KMS-11 (cell line): Measurements from ENCODE around the gene SSBP3.

Source experiments
- H2AFZ ChIP-seq: fragments of 200-600 bp; sonication (generic); 2 replicates; pipeline ENCODE4 v1.6.1; 2016; ENCODE audit warnings: antibody characterized with exemption, mixed run types, low read depth
- H3K27ac ChIP-seq: fragments of 200-600 bp; sonication (generic); 2 replicates; pipeline ENCODE4 v1.6.1; 2016; ENCODE audit warnings: mild to moderate bottlenecking, mixed run types
- H3K27me3 ChIP-seq: fragments of 200-600 bp; sonication (generic); 2 replicates; pipeline ENCODE4 v1.6.1; 2017; ENCODE audit warnings: mild to moderate bottlenecking, low read depth, mixed run types, moderate library complexity; ENCODE audit not compliant: insufficient read depth
- H3K36me3 ChIP-seq: fragments of 200-600 bp; sonication (generic); 2 replicates; pipeline ENCODE4 v1.6.1; 2017; ENCODE audit warnings: mild to moderate bottlenecking, mixed run types; ENCODE audit not compliant: insufficient read depth
- H3K4me1 ChIP-seq: fragments of 200-600 bp; sonication (generic); 2 replicates; pipeline ENCODE4 v1.6.1; 2016; ENCODE audit warnings: mild to moderate bottlenecking, low read depth, mixed run types; ENCODE audit not compliant: poor library complexity, severe bottlenecking
- H3K4me2 ChIP-seq: fragments of 200-600 bp; sonication (generic); 2 replicates; pipeline ENCODE4 v1.7.0; 2016; ENCODE audit warnings: mild to moderate bottlenecking, mixed run types
- H3K4me3 ChIP-seq: fragments of 200-600 bp; sonication (generic); IDR thresholded peaks from 2 replicates; pipeline ENCODE4 v1.6.1; 2017; ENCODE audit warnings: low read depth, low read length, mixed read lengths; ENCODE audit not compliant: insufficient read depth
- H3K79me2 ChIP-seq: fragments of 200-600 bp; sonication (generic); 2 replicates; pipeline ENCODE4 v1.6.1; 2016; ENCODE audit warnings: low read depth, mixed run types; ENCODE audit not compliant: insufficient read depth
- H3K9ac ChIP-seq: fragments of 200-600 bp; sonication (generic); 2 replicates; pipeline ENCODE4 v1.6.1; 2016; ENCODE audit warnings: mild to moderate bottlenecking, mixed run types
- H4K20me1 ChIP-seq: fragments of 200-600 bp; sonication (generic); 2 replicates; pipeline ENCODE4 v1.6.1; 2016; ENCODE audit warnings: mild to moderate bottlenecking, mixed run types; ENCODE audit not compliant: insufficient read depth
- CTCF ChIP-seq: fragments of 200-600 bp; sonication (generic); conservative IDR thresholded peaks from 2 replicates; pipeline ENCODE4 v1.6.1; 2017; ENCODE audit warnings: low read depth, mild to moderate bottlenecking, antibody characterized with exemption, low read length, moderate library complexity, mixed read lengths

The SSBP3 gene

GRCh38 chr1:54277451-54278341, 128.5 kb downstream of the SSBP3 start:
- no peaks in the 10 kb centered on the region for H3K27me3 ChIP-seq
- no peak overlapping the region for H3K9ac ChIP-seq
- H2AFZ ChIP-seq = no peak overlapping the region
- no peaks in the 10 kb centered on the region for H4K20me1 ChIP-seq
- H3K4me3 ChIP-seq = no peak overlapping the region
- H3K4me2 ChIP-seq = peak overlapping the region; percentile 26; the same call in 1 of the 2 replicates
- no peaks in the 10 kb centered on the region for H3K79me2 ChIP-seq
- TF ChIP-seq CTCF = no peak
- no peaks in the 10 kb centered on the region for H3K36me3 ChIP-seq
- H3K4me1 ChIP-seq = peaks cover 17% of the 10 kb centered on the region
- H3K27ac ChIP-seq = 0 out of 2 replicates have a peak overlapping the region, but pooled peaks have one; percentile 4

GRCh38 chr1:54276617-54277450, 129.4 kb downstream of the SSBP3 start:
- Histone ChIP-seq H3K79me2 (no peaks in the 10 kb centered on the region), H3K27me3 (no peaks in the 10 kb centered on the region), H3K4me2 (peak overlapping the region; percentile 26; the same call in 1 of the 2 replicates), H3K4me1 (peaks cover 17% of the 10 kb centered on the region), H3K4me3 (no peak overlapping the region), H3K9ac (no peak overlapping the region), H3K36me3 (no peaks in the 10 kb centered on the region), H3K27ac (0 out of 2 replicates have a peak overlapping the region, but pooled peaks have one; percentile 4), H4K20me1 (no peaks in the 10 kb centered on the region), H2AFZ (no peak overlapping the region)
- no peak for TF ChIP-seq CTCF

- H3K36me3 ChIP-seq = no peaks in the 10 kb centered on the region
- H3K79me2 ChIP-seq = no peaks in the 10 kb centered on the region
- peaks cover 17% of the 10 kb centered on the region for H3K4me1 ChIP-seq
- no peaks in the 10 kb centered on the region for H3K27me3 ChIP-seq
- H4K20me1 ChIP-seq = no peaks in the 10 kb centered on the region
- no peak overlapping the region for H3K4me3 ChIP-seq
- no peak for TF ChIP-seq CTCF
- no peak overlapping the region for H2AFZ ChIP-seq
- H3K27ac ChIP-seq = no peak overlapping the region
- H3K4me2 ChIP-seq = no peak overlapping the region
- H3K9ac ChIP-seq = no peak overlapping the region
These were observed 130.8 kb downstream of the SSBP3 start for GRCh38 chr1:54275349-54275748.

GRCh38 chr1:54274881-54275280, 131.3 kb downstream of the SSBP3 start:
- no peaks in the 10 kb centered on the region for H3K27me3 ChIP-seq
- no peaks in the 10 kb centered on the region for H4K20me1 ChIP-seq
- no peaks in the 10 kb centered on the region for H3K79me2 ChIP-seq
- no peak overlapping the region for H3K27ac ChIP-seq
- H3K4me1 ChIP-seq = peaks cover 17% of the 10 kb centered on the region
- H2AFZ ChIP-seq = no peak overlapping the region
- no peaks in the 10 kb centered on the region for H3K36me3 ChIP-seq
- H3K4me3 ChIP-seq = no peak overlapping the region
- no peak for TF ChIP-seq CTCF
- H3K4me2 ChIP-seq = no peak overlapping the region
- no peak overlapping the region for H3K9ac ChIP-seq
